Lung (tissue), 12 donors: ENCODE measurements around the gene WDFY1. TPM values are rescaled to one million over a fixed set of nuclear protein-coding genes. Genes with fewer than 3 reads are reported as not detected.

Experiments used
- ATAC-seq: fragments of 200-7000 bp; cut with Tn5 transposase; one replicate; pipeline ENCODE4 v1.9.1; 2020; ENCODE audit warnings: moderate number of reproducible peaks; ENCODE audit not compliant: insufficient read depth, low FRiP score
- DNase-seq, 3 donors: peaks; one replicate each; pipeline ENCODE4 v3.0.0-alpha.2; 2013 to 2017
- H3K27ac ChIP-seq, 2 donors: one replicate each; pipeline ENCODE4 v1.5.1; 2013; ENCODE audit warnings: mild to moderate bottlenecking in 2 of 2, moderate library complexity in 2 of 2, control low read depth in 1 of 2, inconsistent platforms in 1 of 2, low read depth in 1 of 2, low read length in 1 of 2
- H3K27me3 ChIP-seq, 3 donors: one replicate each; pipeline ENCODE4 v1.5.1; 2013; ENCODE audit warnings: low read length in 2 of 3; ENCODE audit not compliant: control insufficient read depth in 3 of 3, insufficient read depth in 3 of 3
- H3K36me3 ChIP-seq, 4 donors: one replicate each; pipeline ENCODE4 v1.5.1; 2013; ENCODE audit warnings: low read length in 4 of 4, mild to moderate bottlenecking in 1 of 4, moderate library complexity in 1 of 4; ENCODE audit not compliant: control insufficient read depth in 4 of 4, insufficient read depth in 4 of 4
- H3K4me1 ChIP-seq, 5 donors: one replicate each; pipeline ENCODE4 v1.5.1; 2013; ENCODE audit warnings: low read length in 5 of 5, mild to moderate bottlenecking in 2 of 5, moderate library complexity in 1 of 5; ENCODE audit not compliant: control insufficient read depth in 5 of 5, insufficient read depth in 5 of 5
- H3K4me3 ChIP-seq: one replicate; pipeline ENCODE4 v1.5.1; 2013; ENCODE audit warnings: mild to moderate bottlenecking, control low read depth, moderate library complexity
- H3K9ac ChIP-seq, 2 donors: one replicate each; pipeline ENCODE4 v1.5.1; 2013; ENCODE audit warnings: low read length in 2 of 2, control low read depth in 1 of 2; ENCODE audit not compliant: insufficient read depth in 1 of 2
- H3K9me3 ChIP-seq, 4 donors: one replicate each; pipeline ENCODE4 v1.5.1; 2013; ENCODE audit warnings: low read length in 3 of 4, mild to moderate bottlenecking in 1 of 4, moderate library complexity in 1 of 4; ENCODE audit not compliant: control insufficient read depth in 4 of 4, insufficient read depth in 3 of 4
- CTCF ChIP-seq: IDR thresholded peaks from 2 replicates; pipeline ENCODE4 v1.5.1; 2012; ENCODE audit warnings: mild to moderate bottlenecking; ENCODE audit errors: control extremely low read depth, extremely low read depth
- WGBS, 2 donors: extraction: QIAGEN DNeasy Blood & Tissue Kit; methylation state at CpG; one replicate each; pipeline ENCODE4 v1.1.7; 2013; 5-methylcytosine and 5-hydroxymethylcytosine counted together
- polyA plus RNA-seq, 2 donors: library from polyadenylated mRNA; stranded (reverse); fragments of 200-250 nt; gene quantifications; one replicate each; pipeline ENCODE4 v1.2.1, GENCODE V29; 2013
- total RNA-seq, 2 donors: library from RNA; depleted of rRNA in 1 of 2; stranded (reverse); fragments of >200 nt in 1 of 2; gene quantifications; one replicate each; pipeline ENCODE4 v1.2.1, GENCODE V29; 2014 to 2021
- donor health status: control.
- donor health status: control.
- donor health status: Bipolar disorder and iron deficiency.
- donor health status: healthy.
- donor health status: DM: yes; HTN: yes; CAD: no.

WDFY1 gene
- total and polyA plus RNA-seq, 4 donors, result 14.5 to 90.9 (median 30.8) TPM

- Histone ChIP-seq H3K36me3 (peaks cover 0 to 17% (median 11%) of the 10 kb centered on the region in 4 donors), H3K4me3 (no peak overlapping the region), H3K27me3 (no peaks in the 10 kb centered on the region), H3K9ac (no peak overlapping the region), H3K4me1 (peaks cover 0 to 3% (median 0%) of the 10 kb centered on the region in 5 donors), H3K9me3 (no peaks in the 10 kb centered on the region), H3K27ac (no peak overlapping the region)
- DNase-seq (peak; percentile 44 to 81 (median 79)), ATAC-seq (peak; percentile 75)
- TF ChIP-seq CTCF, result peak; percentile 68
- WGBS, 2 donors, result 61 to 74% methylated on average over 8 of the region's 8 CpGs
Measured at GRCh38 chr2:223970343-223971128, 25.4 kb upstream of the WDFY1 start.

GRCh38 chr2:223969856-223970255, 24.7 kb upstream of the WDFY1 start:
- ATAC-seq, result no peak
- H3K9ac ChIP-seq, result no peak overlapping the region
- H3K36me3 ChIP-seq, result peaks cover 1 to 20% (median 11%) of the 10 kb centered on the region in 4 donors
- peaks cover 0 to 3% (median 0%) of the 10 kb centered on the region in 5 donors for H3K4me1 ChIP-seq
- no peaks in the 10 kb centered on the region for H3K27me3 ChIP-seq
- H3K27ac ChIP-seq, result no peak overlapping the region
- no peak for DNase-seq
- H3K4me3 ChIP-seq, result no peak overlapping the region
- H3K9me3 ChIP-seq, result no peaks in the 10 kb centered on the region
- TF ChIP-seq CTCF, result no peak
- WGBS, 2 donors, result 88 to 96% methylated on average over 1 of the region's 1 CpG

- DNase-seq (no peak), ATAC-seq (no peak)
- Histone ChIP-seq H3K9ac (no peak overlapping the region), H3K36me3 (peaks cover 5 to 20% (median 12%) of the 10 kb centered on the region in 4 donors), H3K27ac (no peak overlapping the region), H3K4me1 (peaks cover 0 to 3% (median 0%) of the 10 kb centered on the region in 5 donors), H3K9me3 (no peaks in the 10 kb centered on the region), H3K27me3 (no peaks in the 10 kb centered on the region), H3K4me3 (no peak overlapping the region)
- 42% methylated on average over 3 of the region's 3 CpGs; no CpG with 5 or more reads in 1 of the 2 donors for WGBS, 2 donors
- TF ChIP-seq CTCF, result no peak
Measured at GRCh38 chr2:223969315-223969714, 24.2 kb upstream of the WDFY1 start.
